ENCODE results near the gene CDH12.

- TF ChIP-seq POLR2A (IDR thresholded peaks at IDR 0.05; ENCODE audit: low read length): no peak
- TF ChIP-seq GATA1 (IDR thresholded peaks at IDR 0.05; ENCODE audit: low read depth, low read length): no peak
Measured at GRCh38 chr5:21791304-21791703, 1061.8 kb downstream of the CDH12 start.

All from erythroblast (primary cell).